NT2/D1 (cell line): Measurements from ENCODE around the gene SRRM1.

Experiments
- DNase-seq: peaks from one replicate; pipeline ENCODE4 v3.0.0-alpha.2; 2011; ENCODE audit warnings: low read depth, low spot score
- H3K27me3 ChIP-seq: 2 replicates; pipeline ENCODE4 v1.6.0; 2011; ENCODE audit warnings: mild to moderate bottlenecking; ENCODE audit not compliant: insufficient read length, insufficient read depth
- H3K36me3 ChIP-seq: 2 replicates; pipeline ENCODE4 v1.6.1; 2011; ENCODE audit warnings: mild to moderate bottlenecking, low read length, mixed read lengths; ENCODE audit not compliant: insufficient read depth, insufficient read length
- H3K4me1 ChIP-seq: 2 replicates; pipeline ENCODE4 v1.5.1; 2011; ENCODE audit not compliant: insufficient read depth, insufficient read length
- H3K4me3 ChIP-seq: 2 replicates; pipeline ENCODE4 v1.5.1; 2011; ENCODE audit warnings: low read depth; ENCODE audit not compliant: insufficient read length
- H3K9ac ChIP-seq: 2 replicates; pipeline ENCODE4 v1.6.0; 2011; ENCODE audit warnings: low read depth; ENCODE audit not compliant: insufficient read length
- H3K9me3 ChIP-seq: 2 replicates; pipeline ENCODE4 v1.5.1; 2011; ENCODE audit warnings: mild to moderate bottlenecking, low read length; ENCODE audit not compliant: insufficient read depth
- SUZ12 ChIP-seq: IDR thresholded peaks from 2 replicates; pipeline ENCODE4 v1.6.1; 2011; ENCODE audit not compliant: insufficient read length, insufficient read depth; ENCODE audit errors: extremely low read depth
- YY1 ChIP-seq: IDR thresholded peaks from 2 replicates; pipeline ENCODE4 v1.6.1; 2011; ENCODE audit not compliant: insufficient read length, insufficient read depth
- ZNF274 ChIP-seq: IDR thresholded peaks from 2 replicates; pipeline ENCODE4 v1.6.1; 2011; ENCODE audit warnings: mild to moderate bottlenecking, low read depth, low read length

The SRRM1 gene

GRCh38 chr1:24609949-24610517, 33.1 kb upstream of the SRRM1 start:
- Histone ChIP-seq H3K36me3 (no peaks in the 10 kb centered on the region), H3K9ac (no peak overlapping the region), H3K4me3 (no peak overlapping the region), H3K27me3 (no peaks in the 10 kb centered on the region), H3K9me3 (no peaks in the 10 kb centered on the region), H3K4me1 (no peaks in the 10 kb centered on the region)
- no peak for DNase-seq
- TF ChIP-seq YY1 (no peak), ZNF274 (no peak), SUZ12 (no peak)

GRCh38 chr1:24619376-24619775, 23.7 kb upstream of the SRRM1 start:
- H3K27me3 ChIP-seq: no peaks in the 10 kb centered on the region
- H3K4me1 ChIP-seq: peaks cover 8% of the 10 kb centered on the region
- H3K36me3 ChIP-seq: no peaks in the 10 kb centered on the region
- no peak overlapping the region for H3K4me3 ChIP-seq
- TF ChIP-seq ZNF274: no peak
- no peak for TF ChIP-seq SUZ12
- no peak for TF ChIP-seq YY1
- no peaks in the 10 kb centered on the region for H3K9me3 ChIP-seq
- DNase-seq: no peak
- no peak overlapping the region for H3K9ac ChIP-seq

- no peaks in the 10 kb centered on the region for H3K27me3 ChIP-seq
- H3K36me3 ChIP-seq: no peaks in the 10 kb centered on the region
- H3K4me3 ChIP-seq: no peak overlapping the region
- peaks cover 8% of the 10 kb centered on the region for H3K4me1 ChIP-seq
- H3K9me3 ChIP-seq: no peaks in the 10 kb centered on the region
- no peak for TF ChIP-seq YY1
- no peak for TF ChIP-seq ZNF274
- H3K9ac ChIP-seq: no peak overlapping the region
- no peak for DNase-seq
Measured at GRCh38 chr1:24620678-24621077, 22.4 kb upstream of the SRRM1 start.

- Histone ChIP-seq H3K4me3 (no peak overlapping the region), H3K9ac (no peak overlapping the region), H3K36me3 (no peaks in the 10 kb centered on the region), H3K9me3 (no peaks in the 10 kb centered on the region), H3K27me3 (no peaks in the 10 kb centered on the region), H3K4me1 (peaks cover 8% of the 10 kb centered on the region)
- DNase-seq: no peak
- no peak for TF ChIP-seq SUZ12
- no peak for TF ChIP-seq ZNF274
- TF ChIP-seq YY1: no peak
Measured at GRCh38 chr1:24621121-24621520, 22.0 kb upstream of the SRRM1 start.

GRCh38 chr1:24622218-24622617, 20.9 kb upstream of the SRRM1 start:
- Histone ChIP-seq H3K9ac (no peak overlapping the region), H3K36me3 (no peaks in the 10 kb centered on the region), H3K4me1 (peaks cover 8% of the 10 kb centered on the region), H3K27me3 (no peaks in the 10 kb centered on the region), H3K9me3 (no peaks in the 10 kb centered on the region), H3K4me3 (no peak overlapping the region)
- TF ChIP-seq SUZ12 (no peak), YY1 (no peak), ZNF274 (no peak)
- DNase-seq: no peak

GRCh38 chr1:24632832-24633175, 10.3 kb upstream of the SRRM1 start:
- H3K9me3 ChIP-seq: no peaks in the 10 kb centered on the region
- TF ChIP-seq YY1: no peak
- no peak for TF ChIP-seq ZNF274
- TF ChIP-seq SUZ12: no peak
- H3K27me3 ChIP-seq: no peaks in the 10 kb centered on the region
- peaks cover 8% of the 10 kb centered on the region for H3K4me1 ChIP-seq
- H3K36me3 ChIP-seq: no peaks in the 10 kb centered on the region
- H3K4me3 ChIP-seq: no peak overlapping the region
- no peak overlapping the region for H3K9ac ChIP-seq
- DNase-seq: no peak

GRCh38 chr1:24635195-24635843, 7.8 kb upstream of the SRRM1 start:
- H3K4me3 ChIP-seq: no peak overlapping the region
- TF ChIP-seq ZNF274 (no peak), SUZ12 (no peak), YY1 (no peak)
- H3K36me3 ChIP-seq: no peaks in the 10 kb centered on the region
- no peak for DNase-seq
- H3K9me3 ChIP-seq: no peaks in the 10 kb centered on the region
- H3K4me1 ChIP-seq: peaks cover 8% of the 10 kb centered on the region
- H3K27me3 ChIP-seq: no peaks in the 10 kb centered on the region
- no peak overlapping the region for H3K9ac ChIP-seq
